GM21723 (cell line): ENCODE data around the gene ERAP2.
"Not testable (repeated sequence)": the region's sequence is repeated elsewhere in the genome, so short reads cannot be mapped to it uniquely, and the experiment has no call there.

ENCODE experiments used
- ATAC-seq: cut with Tn5 transposase; IDR thresholded peaks from one replicate; pipeline ENCODE4 v1.9.1; 2021; ENCODE audit warnings: mild to moderate bottlenecking, moderate library complexity; ENCODE audit not compliant: unreplicated experiment

The ERAP2 gene

DNA sequence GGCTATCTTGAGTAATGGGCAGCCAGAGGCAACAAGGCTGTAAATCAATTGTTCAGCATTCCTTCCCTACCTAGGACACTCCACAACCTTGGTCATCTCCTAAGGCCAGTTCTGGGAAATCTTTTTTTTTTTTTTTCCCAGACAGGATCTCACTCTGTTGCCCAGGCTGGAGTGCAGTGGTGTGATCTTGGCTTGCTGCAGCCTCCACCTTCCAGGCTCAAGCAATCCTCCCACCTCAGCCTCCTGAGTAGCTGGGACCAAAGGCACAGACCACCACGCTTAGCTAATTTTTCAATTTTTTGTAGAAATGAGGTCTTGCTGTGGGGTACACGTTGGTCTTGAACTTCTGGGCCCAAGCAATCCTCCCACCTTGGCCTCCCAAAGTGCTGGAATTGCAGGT, 54.7 kb downstream of the ERAP2 start:
- not testable (repeated sequence) for ATAC-seq

DNA sequence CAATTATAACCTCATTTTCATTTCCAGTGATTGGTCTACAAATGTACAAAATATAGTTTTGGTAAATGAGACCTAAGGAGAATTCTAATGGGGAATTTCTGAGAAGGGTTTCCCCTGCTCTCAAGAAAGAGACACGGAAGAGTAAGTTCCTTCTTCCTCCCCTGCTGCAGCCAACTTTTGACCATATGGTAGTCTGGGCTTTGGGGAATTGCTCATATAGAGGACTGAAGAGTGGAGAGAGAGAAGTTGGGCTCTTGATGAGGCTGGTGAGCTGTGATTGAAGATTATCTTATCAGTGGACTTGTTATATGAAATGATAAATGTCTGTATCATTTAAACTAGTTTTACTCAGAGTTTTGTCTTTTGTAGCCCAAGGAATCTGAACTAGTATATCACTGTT, 55.3 kb downstream of the ERAP2 start:
- ATAC-seq: no peak

DNA sequence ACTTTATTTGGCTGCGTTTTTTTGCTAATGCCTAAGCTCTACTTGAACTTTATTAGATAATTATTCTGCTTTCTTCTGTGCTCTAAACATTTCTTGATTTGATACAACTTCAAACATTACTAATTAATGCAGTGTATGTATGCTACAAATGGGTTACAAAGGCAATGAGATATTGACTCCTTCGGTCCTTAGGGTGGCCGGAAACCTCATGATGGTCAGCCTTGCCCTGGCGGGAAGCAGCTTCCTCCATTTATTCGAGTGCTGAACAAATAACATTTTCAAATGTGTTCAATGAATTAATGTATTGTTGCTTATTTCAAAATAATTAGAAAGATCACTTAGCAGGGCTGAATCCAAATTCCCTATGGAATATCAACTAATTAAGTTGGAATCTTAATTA, 55.7 kb downstream of the ERAP2 start:
- ATAC-seq: no peak

DNA sequence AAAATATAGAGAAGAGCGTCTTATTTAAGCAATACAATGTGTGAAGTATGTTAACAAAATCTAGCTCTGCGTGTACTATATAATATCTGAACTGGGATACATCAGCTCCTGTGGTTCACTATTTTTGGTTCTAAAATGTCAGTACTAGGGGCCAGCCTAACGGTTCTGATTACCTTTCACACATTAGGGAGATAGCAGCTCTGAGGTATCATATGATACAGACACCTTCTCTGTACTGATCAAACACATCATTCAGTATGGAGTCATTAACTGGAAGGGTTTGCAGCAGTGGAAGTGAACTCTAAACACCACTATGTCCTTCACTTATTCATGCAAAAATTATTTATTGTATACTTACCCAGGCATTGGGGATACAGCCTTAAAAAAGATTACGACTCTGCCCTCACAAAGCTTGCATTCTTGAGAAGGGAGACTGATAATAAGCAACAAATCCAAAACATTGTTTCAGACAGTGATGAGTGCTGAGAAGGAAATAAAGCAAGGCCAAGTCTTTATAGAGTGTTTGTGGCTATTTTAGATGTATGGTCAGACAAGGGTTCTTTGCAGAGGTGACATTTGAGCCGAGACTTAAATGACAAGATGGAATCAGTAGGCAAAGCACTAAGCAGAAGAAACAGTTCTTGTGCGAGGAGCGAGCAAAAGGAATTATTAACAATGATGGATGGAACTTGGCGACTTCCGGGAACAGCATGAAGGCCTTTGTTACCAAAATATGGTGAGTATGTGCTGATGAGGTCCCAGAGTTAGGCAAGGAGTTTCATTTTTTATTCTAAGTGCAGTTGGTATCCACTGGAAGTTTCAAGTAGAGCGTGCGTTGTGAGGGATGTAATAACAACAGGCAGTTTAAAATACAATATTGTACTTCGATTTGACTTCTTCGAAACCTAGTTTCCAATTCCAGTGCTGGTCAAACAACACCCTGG, 57.7 kb downstream of the ERAP2 start:
- ATAC-seq: no peak

DNA sequence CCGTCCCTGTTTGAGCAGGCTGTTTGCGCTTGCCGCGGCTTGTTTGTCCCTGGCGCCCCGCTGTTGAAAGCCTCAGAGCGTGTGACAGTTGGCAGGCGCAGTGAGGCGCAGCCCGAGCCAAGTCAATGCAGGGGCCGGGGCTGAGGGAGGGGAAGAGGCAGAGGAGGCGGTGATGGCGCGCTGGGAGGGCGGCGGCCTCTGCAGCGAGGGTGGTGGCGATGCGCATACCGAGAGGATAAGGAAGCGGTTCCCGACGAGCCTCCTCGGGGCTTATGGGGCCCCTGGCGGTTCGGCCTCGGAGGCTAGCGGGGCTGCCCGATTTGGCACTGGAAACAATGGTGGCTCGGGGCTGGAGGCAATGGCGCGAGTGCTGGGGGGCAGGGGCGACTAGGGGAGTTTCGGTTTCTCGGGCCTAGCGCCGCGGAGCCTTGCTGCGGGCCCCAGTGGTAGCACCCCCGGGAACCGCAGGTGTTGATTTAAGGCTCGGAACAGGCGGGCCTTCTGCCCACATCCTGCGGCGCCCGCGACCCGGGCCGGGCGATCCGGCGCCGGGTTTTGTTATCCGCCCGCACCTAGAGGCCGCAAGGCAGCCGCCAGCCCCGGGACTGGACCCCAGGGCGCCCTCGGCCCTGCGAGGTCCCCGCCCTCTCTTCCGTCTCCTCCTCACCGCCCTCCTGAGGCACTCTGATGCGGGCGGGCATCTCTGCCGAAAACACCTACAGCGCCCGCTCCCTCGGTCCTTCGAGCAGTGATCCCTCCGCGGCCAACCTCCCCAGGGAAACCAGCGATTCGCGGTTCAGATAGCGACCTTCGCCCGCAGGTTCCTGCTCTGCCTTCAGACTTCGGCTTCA, 58.6 kb downstream of the ERAP2 start:
- ATAC-seq: peak; percentile 67

DNA sequence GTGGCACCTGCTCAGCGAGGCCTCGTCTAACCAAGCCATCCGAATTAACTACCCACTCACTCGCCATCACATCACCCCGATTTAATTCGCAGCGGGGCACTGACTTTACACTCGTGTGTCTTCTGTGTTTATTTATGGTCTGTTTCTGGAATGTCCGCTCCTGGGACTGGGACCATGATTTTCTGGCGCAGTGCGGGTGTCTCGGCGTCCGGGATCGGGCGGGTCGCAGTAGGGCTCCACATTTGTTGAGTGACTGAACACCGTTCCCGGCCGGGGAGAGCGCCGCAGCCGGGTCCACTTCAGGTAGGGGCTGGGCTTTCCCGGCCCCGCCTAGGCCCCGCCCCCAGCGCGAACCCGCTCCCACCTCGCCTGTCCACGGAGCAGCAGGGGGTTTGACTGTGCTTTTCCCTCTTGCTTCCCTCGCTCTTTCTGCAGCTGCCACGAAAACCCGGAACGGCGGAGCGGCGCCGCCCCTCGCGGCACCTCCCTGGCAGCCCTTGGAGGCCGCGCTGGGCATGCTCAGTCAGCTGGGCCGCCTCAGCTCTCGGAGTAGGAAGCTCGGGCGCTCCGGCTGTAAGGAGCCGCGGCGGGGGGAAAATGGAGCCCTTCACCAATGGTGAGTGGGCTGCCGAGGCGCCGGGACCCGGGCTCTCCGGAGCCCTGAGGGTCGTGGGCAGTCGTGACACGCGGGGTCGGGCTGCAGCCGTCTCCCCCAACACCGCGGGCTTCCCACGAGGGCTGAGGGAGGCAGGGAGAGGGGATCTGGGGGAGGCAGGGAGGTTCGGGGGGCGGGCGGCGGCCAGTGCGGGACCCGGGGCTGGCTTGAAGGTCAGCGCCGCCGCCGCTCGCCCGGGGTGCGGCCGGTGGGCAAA, 59.5 kb downstream of the ERAP2 start, which contains the start of gene LNPEP:
TSS of gene LNPEP (plus strand) at position 522 of the 872 bp plus-strand sequence. CDS start at position 598, 76 bp downstream.
- peak; percentile 60 for ATAC-seq

DNA sequence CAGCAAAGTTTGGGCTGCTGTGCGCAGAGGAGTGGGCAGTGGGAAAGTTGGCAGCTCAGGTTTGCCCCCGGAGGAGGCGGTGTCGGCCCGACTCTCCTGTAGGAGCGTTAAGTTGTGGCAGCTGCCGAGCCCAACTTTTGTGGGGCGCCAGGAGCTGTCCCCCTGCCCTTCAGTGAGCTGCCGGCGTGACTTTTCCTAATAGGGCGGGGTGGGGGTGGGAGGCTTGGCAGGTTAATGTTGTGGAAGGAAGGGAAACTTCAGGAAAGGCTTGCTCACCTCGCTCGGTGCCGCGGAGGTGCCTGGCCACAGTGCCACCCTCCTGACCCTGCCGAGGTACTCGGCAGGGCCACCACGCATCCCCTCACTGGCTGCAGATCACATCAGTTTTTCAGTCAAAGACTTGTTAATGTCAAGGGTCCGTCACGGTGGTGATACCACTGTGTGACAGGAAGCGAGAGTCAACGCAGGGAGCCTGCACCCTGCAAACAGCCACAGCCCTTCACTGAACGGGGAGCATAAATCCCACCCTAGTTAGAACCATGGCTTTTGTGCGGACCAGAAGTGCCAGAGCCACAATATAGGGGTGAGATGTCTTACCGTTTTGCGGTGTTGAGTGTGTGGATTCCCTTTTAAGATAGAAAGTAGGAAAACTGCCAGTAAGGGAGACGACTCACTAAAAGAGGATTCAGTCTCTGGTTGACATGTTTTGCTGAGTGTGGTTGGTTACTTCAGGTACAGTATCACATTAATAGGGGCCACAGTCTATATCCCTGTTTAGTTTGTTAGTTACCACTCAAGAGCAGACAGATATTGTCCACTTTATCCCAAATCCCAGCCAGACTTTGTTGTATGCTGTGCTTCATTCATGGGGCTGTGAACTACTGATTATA, 60.4 kb downstream of the ERAP2 start:
- ATAC-seq: peak; percentile 30

DNA sequence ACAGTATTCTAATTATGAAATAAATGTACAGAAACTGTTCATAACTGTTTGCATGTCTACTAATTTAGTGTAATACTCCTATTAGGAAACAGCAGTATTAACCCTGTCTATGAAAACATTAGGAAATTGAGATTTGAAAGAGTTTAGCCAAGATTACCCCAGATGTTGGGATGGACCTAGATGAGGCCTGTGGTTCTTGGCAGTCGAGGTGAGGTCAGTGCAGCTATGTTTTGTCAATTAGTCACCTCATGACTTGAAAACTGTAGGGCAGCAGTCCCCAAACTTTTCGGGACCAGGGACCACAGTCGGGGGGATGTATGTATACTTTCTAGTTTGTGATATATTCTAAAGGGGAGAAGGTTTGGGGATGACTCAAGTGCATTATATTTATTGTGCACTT, 64.3 kb downstream of the ERAP2 start:
- no peak for ATAC-seq

DNA sequence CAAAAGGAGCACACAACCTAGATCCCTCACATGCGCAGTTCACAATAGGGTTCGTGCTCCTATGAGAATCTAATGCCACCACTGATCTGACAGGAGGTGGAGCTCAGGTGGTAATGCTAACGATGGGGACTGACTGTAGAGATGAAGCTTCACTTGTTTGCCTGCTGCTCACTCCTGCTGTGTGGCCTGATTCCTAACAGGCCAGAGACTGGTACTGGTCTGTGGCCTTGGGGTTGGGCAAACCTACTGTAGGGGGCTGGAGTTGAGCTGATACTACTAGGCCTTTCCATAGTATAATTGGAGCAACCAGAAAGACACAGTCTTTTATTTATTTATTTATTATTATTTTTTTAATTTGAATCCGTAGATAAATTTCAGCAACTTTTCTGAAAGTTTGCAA, 64.8 kb downstream of the ERAP2 start:
- ATAC-seq: no peak

DNA sequence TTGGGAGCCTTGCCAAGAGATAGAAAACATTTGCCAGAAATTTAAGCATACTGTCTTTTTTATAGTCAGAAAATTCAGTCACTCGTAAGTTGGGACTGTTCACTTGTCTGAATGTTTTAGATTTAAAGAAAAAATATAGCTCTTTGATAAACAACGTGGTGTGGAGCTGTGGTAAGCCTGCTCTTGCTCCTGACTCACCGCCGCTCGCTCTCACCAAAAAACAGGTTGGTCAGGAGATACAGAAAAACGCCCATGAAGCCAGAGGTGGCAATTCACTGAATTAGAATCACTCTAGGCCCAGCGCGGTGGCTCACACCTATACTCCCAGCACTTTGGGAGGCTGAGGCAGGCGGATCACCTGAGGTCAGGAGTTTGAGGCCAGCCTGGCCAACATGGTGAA, 65.8 kb downstream of the ERAP2 start:
- ATAC-seq: no peak

DNA sequence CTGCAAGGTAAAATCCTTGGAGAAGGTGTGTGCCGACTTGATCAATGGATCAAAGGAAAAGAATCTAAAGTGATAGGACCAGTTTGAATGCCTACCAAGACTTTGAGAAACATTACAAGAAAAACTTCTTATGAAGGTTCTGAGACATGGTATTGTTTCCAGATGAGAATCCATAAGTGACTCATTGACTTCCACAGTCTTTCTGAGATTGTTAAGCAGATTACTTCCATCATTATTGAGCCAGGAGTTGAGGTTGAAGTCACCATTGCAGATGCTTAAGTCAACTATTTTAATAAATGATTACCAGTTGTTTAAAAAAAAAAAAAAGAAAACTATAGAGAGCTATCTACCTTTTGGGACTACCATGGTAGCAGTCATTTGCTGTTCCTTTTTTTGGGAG, 66.6 kb downstream of the ERAP2 start:
- no peak for ATAC-seq

DNA sequence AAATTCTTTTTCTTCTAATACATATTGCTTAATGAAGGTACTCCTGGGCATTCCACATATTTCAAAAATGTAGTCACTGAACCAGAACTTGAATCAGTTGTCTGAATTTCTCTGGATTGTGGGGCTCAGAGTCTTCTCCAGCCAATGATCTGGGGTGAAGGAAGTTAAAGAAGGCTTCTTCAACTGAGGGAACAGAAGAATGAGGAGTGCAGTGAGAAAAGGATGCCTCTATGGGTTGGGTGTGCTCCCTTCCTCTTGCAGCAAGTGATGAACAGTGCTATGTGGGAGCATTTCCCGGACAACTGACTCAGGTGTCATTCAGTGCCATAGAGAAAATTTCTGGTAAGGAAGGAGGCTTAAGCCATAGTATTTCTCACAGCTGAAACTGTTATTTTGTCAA, 67.5 kb downstream of the ERAP2 start:
- no peak for ATAC-seq

DNA sequence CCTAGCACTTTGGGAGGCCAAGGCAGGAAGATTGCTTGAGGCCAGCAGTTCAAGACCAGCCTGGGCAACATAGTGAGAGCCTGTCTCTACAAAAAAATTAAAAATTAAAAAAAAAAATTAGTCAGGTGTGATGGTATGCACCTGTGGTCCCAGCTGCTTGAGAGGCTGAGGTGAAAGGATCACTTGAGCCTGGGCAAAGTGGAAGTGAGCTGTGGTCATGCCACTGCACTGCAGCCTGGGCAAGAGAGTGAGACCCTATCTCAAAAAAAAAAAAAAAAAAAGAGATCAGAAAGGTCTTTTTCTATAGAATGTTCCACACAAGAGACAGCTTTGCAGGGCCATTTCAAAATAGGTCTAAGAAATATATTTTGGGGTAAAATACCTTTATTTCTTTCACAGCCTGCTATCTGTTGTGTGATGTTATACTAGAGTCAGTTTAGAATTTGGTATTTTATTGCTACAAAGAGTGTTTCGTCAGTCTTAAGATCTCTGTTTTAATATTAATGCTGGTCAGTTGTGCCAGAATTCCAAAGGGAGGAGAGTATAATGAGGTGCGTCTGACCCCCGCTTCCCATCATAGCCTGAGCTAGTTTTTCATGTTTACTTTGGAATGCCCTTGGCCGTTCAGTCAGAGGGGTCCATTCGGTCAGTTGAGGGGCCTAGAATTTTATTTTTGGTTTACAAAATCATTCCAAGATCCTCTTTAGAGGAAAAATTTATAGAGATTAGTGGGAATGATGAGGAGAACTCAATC, 69.0 kb downstream of the ERAP2 start:
- ATAC-seq: no peak

DNA sequence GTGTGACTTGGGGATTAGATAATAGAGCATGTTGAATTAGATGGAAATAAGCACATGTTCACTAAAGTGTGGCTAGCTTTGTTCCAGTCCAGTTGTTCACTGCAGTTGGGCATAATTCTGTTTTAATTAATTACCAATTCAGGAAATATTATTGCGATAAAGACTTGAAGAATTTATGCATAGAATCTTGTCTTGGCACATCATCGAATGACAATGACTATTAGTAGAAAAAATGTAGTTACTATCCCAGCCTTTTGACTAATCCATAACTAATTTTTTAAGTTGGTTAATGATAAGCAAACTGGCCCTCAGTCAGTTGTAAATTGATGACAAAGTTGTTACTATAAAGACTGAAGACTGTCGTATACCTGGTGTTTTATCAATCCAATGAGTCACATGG, 70.1 kb downstream of the ERAP2 start:
- no peak for ATAC-seq

DNA sequence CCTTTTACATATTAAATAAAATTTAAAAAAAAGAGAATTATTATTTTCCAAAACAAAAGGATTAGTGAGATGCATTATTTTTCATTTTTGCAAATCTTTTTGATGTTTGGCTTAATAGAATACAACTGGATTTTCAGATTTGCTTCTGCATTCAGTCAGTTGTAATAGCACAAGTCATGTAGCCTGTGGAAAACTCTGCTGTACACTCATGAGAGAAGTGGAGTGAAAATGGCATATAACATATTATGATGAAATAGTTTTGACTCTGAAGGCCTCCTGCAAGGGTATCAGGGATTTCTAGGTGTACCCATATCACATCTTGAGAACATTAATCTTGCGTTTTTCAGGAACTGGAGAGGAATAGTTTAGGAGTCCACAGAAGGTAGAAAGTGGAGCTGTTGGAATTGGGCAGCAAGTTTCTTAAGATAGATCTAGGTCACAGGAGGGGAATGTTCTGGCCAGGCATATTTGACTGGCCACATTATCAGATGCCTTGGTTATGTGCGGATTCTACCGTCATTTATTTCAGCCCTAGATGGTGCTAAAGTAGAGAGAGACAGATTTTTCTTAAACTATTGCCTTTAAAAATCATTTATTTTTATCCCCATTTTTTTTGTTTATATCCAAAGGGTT, 75.9 kb downstream of the ERAP2 start:
- no peak for ATAC-seq

DNA sequence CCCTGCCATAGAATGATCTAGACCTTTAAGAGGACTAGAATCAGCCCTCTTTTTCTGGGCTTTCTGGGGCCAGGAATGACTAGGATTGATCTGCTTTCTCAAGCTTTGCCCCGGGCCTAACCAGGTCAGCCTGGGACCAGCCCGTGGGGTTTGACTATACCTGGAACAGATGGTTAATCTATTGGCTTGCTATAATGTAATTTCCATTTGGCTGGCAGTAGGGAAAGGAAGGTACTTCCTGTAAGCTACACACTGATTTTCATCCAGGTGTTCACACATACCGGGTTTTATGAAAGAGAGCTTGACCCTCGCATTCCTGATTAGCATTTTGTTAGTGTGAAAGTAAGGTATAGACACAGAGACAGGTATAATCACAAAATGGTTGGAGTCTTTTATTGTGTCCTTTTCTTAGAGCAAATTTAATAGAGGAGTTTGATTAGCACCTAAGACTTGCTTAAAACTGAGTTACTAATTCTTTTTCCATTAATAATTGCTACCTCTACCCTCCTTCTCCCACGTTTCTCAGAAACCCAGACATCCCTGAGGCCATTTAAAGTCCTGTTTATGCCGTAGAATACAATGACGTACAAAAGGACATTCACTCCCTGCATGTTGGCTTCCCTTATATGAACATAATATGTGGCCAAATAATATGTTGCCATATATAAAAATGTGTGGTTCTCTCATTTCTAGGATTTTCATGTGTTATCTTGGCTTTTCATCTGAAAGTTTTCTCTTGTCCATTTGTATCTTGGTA, 76.9 kb downstream of the ERAP2 start:
- no peak for ATAC-seq

DNA sequence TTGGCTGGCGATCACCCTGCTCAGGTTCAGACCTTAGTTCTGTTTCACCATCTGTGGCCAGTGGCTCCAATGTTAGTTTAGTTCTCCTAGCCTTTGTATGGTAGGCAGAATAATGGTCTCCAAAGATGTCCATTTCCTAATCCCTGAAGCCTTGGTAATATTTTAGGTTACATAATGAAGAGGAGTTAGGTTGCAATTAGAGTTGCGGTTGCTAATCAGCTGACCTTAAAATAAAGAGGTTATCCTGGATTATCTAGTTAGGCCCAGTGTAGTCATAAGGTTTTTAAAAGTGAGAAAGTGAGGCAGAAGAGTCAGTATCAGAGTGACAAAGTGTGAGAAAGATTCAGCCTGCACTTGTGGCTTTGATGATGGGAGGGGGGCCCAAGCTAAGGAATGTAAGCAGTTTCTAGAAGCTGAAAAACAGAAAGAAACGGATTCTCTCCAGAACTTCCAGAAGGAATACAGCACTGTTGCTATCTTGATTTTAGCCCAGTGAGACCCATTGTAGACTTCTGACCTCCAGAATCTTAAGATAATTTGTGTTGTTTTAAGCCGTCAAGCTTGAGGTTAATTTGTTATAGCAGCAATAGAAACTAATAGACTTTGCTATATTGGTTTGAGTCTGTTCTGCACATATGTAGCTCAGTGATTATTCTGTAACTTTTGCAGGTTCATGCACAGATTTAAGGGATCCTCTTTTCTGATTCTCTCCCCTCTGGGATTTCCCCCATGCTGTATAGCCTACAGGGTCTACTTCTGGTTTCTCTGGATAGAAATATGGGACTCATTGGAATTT, 81.2 kb downstream of the ERAP2 start:
- peak; percentile 48 for ATAC-seq
